GM18519 (cell line): ENCODE measurements around the gene GPR42.

Experiments used
- ATAC-seq: cut with Tn5 transposase; IDR thresholded peaks from one replicate; pipeline ENCODE4 v1.9.1; 2021; ENCODE audit warnings: mild to moderate bottlenecking, moderate library complexity; ENCODE audit not compliant: unreplicated experiment, low FRiP score

GPR42 gene

GRCh38 chr19:35370722-35371121 is at the start of gene GPR42:
Gene GPR42 (plus strand): TSS chr19:35371068. CDS start chr19:35371360, 292 bp downstream.
- ATAC-seq, result no peak

GRCh38 chr19:35321291-35321690 is 49.6 kb upstream of the GPR42 start:
- no peak for ATAC-seq

DNA sequence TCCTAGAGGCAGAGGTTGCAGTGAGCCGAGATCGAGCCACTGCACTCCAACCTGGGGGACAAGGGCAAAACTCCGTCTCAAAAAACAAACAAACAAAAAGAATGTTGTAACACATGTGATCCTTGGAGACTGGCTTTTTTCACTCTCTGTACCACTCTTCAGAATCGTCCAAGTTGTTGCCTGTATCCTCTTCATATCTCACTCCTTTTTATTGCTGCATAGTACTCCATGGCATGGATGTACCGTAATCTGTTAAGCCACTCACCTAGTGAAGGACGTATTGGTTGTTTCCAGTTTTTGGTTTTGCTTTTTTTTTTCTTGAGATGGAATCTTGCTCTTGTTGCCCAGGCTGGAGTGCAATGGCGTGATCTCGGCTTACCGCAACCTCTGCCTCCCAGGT is 48.9 kb upstream of the GPR42 start:
- ATAC-seq, result no peak

DNA sequence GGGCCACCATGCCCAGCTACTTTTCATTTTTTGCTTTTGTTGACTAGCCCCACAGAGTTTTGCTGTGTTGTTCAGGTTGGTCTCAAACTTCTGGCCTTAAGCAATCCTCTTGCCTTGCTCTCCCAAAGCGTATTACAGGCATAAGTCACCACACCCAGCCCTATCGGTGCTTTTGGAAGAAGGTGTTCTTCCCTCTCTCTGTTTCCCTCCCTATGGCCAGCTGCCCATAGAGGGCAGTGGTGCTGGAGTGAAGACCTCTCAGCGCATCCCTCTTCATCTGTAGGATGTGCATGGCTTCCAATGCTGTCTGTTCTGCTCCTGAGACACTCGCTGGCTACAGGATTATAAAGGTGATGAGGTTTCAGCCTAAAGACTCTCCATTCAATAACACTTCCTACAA is 43.2 kb upstream of the GPR42 start:
- no peak for ATAC-seq

DNA sequence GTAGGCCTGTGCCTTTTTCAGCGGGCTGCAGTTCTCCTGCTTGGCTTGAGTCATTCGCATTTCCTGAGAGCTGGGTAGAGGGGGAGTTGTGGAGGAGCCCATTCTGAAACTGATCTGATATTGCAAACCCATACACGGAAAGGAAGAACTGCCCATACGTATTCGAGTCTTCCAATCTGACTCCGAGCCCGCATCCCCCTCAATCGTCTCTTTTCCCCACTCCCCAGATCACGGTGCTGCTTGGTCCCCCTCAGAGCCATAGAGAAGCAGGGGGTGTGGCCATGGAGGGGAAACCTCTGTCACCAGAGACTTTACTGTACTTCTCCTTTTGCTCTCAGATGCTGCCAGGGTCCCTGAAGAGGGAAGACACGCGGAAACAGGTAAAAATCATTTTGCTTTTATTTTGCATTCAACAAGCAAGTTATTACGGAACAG is 42.0 kb upstream of the GPR42 start, which contains the start of gene CD22:
CD22 (plus strand) TSS at position 337 of the 435 bp plus-strand sequence. CDS start 2,854 bp downstream, outside the sequence.
- no peak for ATAC-seq

DNA sequence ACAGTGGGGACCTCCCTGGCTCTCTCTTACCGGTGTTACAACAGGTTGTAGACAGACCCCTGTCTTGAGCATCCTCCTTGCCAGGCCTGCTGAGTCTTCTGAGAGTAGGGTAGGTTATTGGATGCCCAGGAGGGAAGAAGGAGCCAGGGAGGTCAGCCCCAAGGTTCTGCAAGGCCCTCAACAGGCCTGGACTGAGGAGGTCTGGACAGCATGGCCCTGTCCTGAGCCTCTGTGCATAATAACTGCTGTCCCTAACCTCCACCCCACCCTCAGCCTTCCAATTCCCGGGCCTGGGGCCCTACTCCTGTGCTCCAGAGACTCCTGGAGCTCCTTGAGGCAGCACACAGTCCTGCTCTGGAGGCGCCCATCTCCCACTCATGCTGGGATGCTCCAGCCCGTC is 41.5 kb upstream of the GPR42 start:
- no peak for ATAC-seq

GRCh38 chr19:35330475-35330874 is 40.4 kb upstream of the GPR42 start:
- no peak for ATAC-seq

- ATAC-seq, result no peak
These were observed 39.2 kb upstream of the GPR42 start for GRCh38 chr19:35331551-35332214.

GRCh38 chr19:35332817-35333216 is 38.1 kb upstream of the GPR42 start:
- ATAC-seq, result no peak

GRCh38 chr19:35334144-35334753 is 36.6 kb upstream of the GPR42 start:
- no peak for ATAC-seq

- no peak for ATAC-seq
These were observed 34.5 kb upstream of the GPR42 start for GRCh38 chr19:35336166-35336955.

GRCh38 chr19:35337097-35337983 is 33.5 kb upstream of the GPR42 start:
- ATAC-seq, result no peak

GRCh38 chr19:35337984-35338296 is 32.9 kb upstream of the GPR42 start:
- no peak for ATAC-seq

GRCh38 chr19:35340431-35340830 is 30.4 kb upstream of the GPR42 start:
- no peak for ATAC-seq

DNA sequence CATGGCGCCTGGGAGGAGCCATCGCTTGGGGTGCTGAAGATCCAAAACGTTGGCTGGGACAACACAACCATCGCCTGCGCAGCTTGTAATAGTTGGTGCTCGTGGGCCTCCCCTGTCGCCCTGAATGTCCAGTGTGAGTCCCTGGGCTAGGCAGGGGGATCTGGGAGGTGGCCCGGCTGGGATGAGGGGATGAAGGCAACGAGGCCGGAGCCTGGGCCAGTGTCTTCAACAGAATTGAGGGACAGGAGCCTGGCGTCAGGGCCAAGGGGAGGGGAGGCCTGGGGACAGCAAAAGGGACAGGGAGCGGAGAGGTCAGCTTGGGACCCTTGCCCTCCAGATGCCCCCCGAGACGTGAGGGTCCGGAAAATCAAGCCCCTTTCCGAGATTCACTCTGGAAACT is 29.9 kb upstream of the GPR42 start:
- ATAC-seq, result no peak

DNA sequence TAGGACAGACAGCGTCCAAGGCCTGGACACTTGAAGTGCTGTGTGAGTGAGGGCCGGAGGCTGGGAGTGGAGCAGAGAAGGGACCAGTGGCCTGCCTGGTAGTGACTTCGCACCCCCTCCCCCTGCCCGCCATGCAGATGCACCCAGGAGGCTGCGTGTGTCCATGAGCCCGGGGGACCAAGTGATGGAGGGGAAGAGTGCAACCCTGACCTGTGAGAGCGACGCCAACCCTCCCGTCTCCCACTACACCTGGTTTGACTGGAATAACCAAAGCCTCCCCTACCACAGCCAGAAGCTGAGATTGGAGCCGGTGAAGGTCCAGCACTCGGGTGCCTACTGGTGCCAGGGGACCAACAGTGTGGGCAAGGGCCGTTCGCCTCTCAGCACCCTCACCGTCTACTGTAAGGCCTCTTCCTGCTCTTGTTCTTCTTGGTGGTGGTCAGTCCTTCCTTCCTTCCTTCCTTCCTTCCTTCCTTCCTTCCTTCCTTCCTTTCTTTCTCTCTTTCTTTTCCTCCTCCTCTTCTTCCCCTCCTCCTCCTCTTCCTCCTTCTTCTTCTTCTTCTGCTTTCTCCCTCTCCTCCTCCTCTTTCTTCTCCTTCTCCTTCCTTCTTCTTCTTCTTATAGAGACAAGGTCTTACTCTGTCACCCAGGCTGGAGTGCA is 29.2 kb upstream of the GPR42 start:
- ATAC-seq, result no peak

- ATAC-seq, result no peak
These were observed 28.4 kb upstream of the GPR42 start for GRCh38 chr19:35342430-35342829.

- ATAC-seq, result no peak
These were observed 26.3 kb upstream of the GPR42 start for GRCh38 chr19:35344511-35345031.

DNA sequence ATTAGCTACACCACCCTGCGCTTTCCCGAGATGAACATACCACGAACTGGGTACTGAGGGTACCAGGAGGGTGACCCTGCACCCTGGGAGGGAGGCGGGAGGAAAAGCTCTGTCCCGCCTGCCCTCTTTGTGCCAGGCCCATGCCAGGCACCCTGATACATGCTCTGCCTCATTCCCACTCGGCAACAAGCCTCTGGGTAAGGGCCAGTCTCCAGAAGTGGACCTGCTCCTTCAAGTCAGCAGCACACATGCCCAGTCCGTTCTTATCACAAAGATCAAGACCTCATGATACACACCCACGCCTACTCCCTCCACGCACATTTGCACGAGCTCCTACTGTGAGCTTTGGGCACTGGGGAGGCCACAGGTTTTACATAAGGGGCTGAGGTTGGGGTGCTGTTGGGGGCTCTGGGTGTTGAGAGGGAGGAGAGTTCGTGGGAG is 25.2 kb upstream of the GPR42 start:
- ATAC-seq, result no peak
